ENCODE measurements around the gene GLI1. TPM values are rescaled to one million over a fixed set of nuclear protein-coding genes. Genes with fewer than 3 reads are reported as not detected.
"Not testable (repeated sequence)": the region's sequence is repeated elsewhere in the genome, so short reads cannot be mapped to it uniquely, and the experiment has no call there.

The GLI1 gene
- total and polyA plus RNA-seq, 2 experiments from 2014 or later, result 0.79 to 7.3 TPM

DNA sequence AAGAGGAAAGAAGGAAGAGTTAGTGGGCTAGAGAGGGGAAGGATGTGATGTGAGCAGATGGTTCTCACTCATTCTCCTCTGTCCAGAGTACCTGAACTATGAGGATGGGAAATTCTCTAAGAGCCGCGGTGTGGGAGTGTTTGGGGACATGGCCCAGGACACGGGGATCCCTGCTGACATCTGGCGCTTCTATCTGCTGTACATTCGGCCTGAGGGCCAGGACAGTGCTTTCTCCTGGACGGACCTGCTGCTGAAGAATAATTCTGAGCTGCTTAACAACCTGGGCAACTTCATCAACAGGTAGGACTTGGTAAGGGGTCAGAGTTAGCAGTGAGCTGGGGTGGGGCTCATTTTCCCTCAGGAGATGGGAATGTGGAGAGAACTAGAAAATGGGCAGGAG, 53.1 kb downstream of the GLI1 start:
- DNase-seq (ENCODE audit: low read depth in 1 of 2, low spot score in 1 of 2), result no peak
- TF ChIP-seq CTCF (IDR thresholded peaks at IDR 0.05; ENCODE audit: low read depth, low read length), result no peak
- H3K27ac ChIP-seq, result no peak overlapping the region

DNA sequence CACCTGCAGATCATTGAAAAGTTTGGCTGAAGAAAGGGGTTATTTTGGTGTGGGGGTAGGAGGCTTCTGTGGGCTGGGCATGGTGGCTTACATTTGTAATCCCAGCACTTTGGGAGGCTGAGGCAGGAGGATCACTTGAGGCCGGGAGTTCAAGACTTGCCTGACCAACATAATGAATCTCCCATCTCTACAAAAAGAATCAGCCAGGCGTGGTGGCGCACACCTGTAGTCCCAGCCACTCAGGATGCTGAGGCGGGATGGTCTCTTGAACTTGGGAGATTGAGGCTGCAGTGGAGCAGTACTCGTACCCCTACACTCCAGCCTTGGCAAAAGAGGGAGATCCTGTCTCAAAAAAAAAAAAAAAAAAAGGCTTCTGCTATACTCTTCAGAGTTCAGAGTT, 53.7 kb downstream of the GLI1 start:
- Histone ChIP-seq H3K4me3 (no peak overlapping the region), H3K27me3 (no peaks in the 10 kb centered on the region), H3K36me3 (peaks cover 70% of the 10 kb centered on the region), H3K9me3 (ENCODE audit: low read depth) (no peaks in the 10 kb centered on the region), H3K4me1 (ENCODE audit: low read depth) (peaks cover 2% of the 10 kb centered on the region), H3K27ac (no peak overlapping the region)
- DNase-seq (ENCODE audit: low read depth in 1 of 2, low spot score in 1 of 2), result no peak
- TF ChIP-seq CTCF (IDR thresholded peaks at IDR 0.05; ENCODE audit: low read depth, low read length), result no peak

More for the DNA sequence above, 53.1 kb downstream of the GLI1 start:
- Histone ChIP-seq H3K36me3 (peaks cover 70% of the 10 kb centered on the region), H3K9me3 (ENCODE audit: low read depth) (no peaks in the 10 kb centered on the region), H3K4me3 (no peak overlapping the region), H3K27me3 (no peaks in the 10 kb centered on the region), H3K4me1 (ENCODE audit: low read depth) (no peaks in the 10 kb centered on the region)

DNA sequence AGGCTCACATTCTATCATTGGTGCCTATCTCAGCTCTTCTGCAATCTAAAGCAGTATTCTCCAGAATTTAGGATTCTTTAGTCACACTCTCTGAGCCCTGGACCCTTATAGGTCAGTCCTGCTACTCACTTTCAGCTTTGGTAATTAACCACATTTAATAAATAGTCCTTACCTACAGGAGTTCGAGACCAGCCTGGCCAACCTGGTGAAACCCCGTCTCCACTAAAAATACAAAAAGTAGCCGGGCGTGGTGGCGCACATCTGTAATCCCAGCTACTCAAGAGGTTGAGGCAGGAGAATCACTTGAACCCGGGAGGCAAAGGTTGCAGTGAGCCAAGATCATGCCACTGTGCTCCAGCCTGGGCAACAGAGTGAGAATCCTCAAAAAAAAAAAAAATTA, 54.1 kb downstream of the GLI1 start:
- H3K4me1 ChIP-seq (ENCODE audit: low read depth); H3K9me3 ChIP-seq (ENCODE audit: low read depth); H3K27ac ChIP-seq; H3K4me3 ChIP-seq; DNase-seq (ENCODE audit: low read depth in 1 of 2, low spot score in 1 of 2); H3K27me3 ChIP-seq: not testable (repeated sequence)
- H3K36me3 ChIP-seq, result peaks cover 70% of the 10 kb centered on the region

DNA sequence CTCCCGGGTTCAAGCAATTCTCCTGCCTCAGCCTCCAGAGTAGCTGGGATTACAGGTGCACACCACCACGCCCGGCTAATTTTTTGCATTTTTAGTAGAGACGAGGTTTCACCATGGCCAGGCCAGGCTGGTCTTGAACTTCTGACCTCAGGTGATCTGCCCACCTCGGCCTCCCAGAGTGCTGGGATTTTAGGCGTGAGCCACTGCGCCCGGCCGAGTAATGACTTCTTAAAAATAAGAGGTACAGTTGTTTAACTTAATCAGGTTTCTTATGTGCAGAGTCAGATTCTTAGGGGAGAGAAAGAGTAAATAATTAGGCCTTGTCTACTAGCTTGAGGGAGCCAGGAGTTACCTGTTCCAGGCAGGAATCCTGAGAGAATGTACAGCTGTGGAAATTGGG, 54.7 kb downstream of the GLI1 start:
- DNase-seq (ENCODE audit: low read depth in 1 of 2, low spot score in 1 of 2); H3K9me3 ChIP-seq (ENCODE audit: low read depth): not testable (repeated sequence)
- H3K36me3 ChIP-seq, result peaks cover 65% of the 10 kb centered on the region

GRCh38 chr12:57514720-57515407, 55.3 kb downstream of the GLI1 start:
- peaks cover 59% of the 10 kb centered on the region for H3K36me3 ChIP-seq
- H3K4me1 ChIP-seq (ENCODE audit: low read depth), result peaks cover 11% of the 10 kb centered on the region
- no peak overlapping the region for H3K4me3 ChIP-seq
- peak in 1 of 2 donors; percentile 8 for DNase-seq (ENCODE audit: low read depth in 1 of 2, low spot score in 1 of 2)
- H3K27me3 ChIP-seq, result no peaks in the 10 kb centered on the region
- H3K27ac ChIP-seq, result peak overlapping the region; percentile 56
- TF ChIP-seq CTCF (IDR thresholded peaks at IDR 0.05; ENCODE audit: low read depth, low read length), result no peak
- H3K9me3 ChIP-seq (ENCODE audit: low read depth), result no peaks in the 10 kb centered on the region

More for the DNA sequence above, 54.7 kb downstream of the GLI1 start:
- not testable (repeated sequence) for H3K4me3 ChIP-seq, H3K27me3 ChIP-seq
- Histone ChIP-seq H3K4me1 (ENCODE audit: low read depth) (peaks cover 10% of the 10 kb centered on the region), H3K27ac (peak overlapping the region; percentile 56)

DNA sequence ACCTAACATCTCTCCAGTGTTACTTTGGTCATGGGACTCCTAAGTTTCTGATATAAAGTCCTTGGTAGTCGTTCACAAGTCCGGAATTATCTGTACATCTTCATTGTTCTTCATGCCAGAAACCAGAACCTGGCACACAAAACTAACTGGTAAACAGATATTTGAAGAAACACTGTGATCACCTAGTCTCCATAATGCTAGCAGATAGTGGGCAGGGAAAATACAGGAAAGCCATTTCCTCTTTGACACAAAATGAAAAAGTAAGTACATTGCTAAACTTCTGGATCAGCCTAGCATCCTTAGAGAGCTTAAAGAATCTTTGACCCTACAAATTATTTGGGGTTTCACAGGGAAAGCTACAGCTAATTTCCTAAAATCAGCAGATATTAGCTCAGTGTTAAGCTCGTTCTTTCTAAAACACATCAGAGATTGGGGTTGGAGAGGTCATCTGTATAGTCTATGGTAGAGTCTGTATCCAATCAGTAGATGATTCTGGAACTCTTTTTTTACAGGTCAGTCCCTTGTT, 55.9 kb downstream of the GLI1 start:
- Histone ChIP-seq H3K27me3 (no peaks in the 10 kb centered on the region), H3K9me3 (ENCODE audit: low read depth) (no peaks in the 10 kb centered on the region), H3K4me1 (ENCODE audit: low read depth) (peaks cover 11% of the 10 kb centered on the region), H3K36me3 (peaks cover 55% of the 10 kb centered on the region), H3K4me3 (no peak overlapping the region), H3K27ac (peak overlapping the region; percentile 62)
- peak in 1 of 2 donors; percentile 10 for DNase-seq (ENCODE audit: low read depth in 1 of 2, low spot score in 1 of 2)
- TF ChIP-seq CTCF (IDR thresholded peaks at IDR 0.05; ENCODE audit: low read depth, low read length), result no peak

Data from cardiac muscle cell (in vitro differentiated cells and primary cell).